HG03354 (cell line): ENCODE data around the gene ASXL1.

Experiments used
- ATAC-seq: cut with Tn5 transposase; IDR thresholded peaks from one replicate; pipeline ENCODE4 v1.9.1; 2021; ENCODE audit warnings: mild to moderate bottlenecking; ENCODE audit not compliant: unreplicated experiment, poor library complexity, severe bottlenecking

ASXL1 gene

GRCh38 chr20:32436142-32436861 lies 78.2 kb downstream of the ASXL1 start:
- no peak for ATAC-seq

DNA sequence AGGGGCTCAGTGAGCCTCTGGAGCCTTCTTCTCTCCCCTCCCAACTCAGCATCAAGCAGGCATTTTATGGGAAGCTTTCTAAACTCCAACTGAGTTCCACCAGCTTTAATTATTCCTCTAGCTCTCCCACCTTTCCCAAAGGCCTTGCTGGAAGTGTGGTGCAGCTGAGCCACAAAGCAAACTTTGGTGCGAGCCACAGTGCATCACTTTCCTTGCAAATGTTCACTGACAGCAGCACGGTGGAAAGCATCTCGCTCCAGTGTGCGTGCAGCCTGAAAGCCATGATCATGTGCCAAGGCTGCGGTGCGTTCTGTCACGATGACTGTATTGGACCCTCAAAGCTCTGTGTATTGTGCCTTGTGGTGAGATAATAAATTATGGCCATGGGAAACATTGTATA lies 78.8 kb downstream of the ASXL1 start:
- no peak for ATAC-seq

- ATAC-seq, result no peak
These were observed 79.4 kb downstream of the ASXL1 start for GRCh38 chr20:32437391-32438074.

DNA sequence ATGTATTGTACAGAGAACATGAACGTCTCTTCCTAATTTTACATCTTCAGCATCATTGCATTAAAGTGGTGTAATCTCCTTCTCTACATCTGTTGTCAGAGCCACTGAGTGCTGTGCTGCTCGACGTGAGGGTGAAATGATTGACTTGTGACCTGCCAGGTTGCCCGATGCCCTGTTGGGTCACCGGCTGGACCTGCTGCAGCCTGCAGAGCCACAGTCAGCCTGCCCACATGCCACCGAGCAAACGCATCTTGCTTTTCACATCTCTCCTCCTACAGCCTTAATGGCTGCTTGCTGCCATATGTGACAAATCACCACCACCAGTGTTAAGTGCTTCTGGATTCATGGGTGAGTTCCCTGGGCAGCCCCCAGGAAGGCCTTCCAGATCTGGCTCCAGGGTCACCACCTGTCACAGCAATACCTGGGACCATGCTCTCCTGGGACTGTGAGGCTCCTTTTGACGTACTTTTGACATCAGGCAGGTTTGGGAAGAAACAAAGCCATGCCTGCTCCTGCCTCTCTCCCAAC lies 80.3 kb downstream of the ASXL1 start:
- ATAC-seq, result no peak

- no peak for ATAC-seq
These were observed 81.2 kb downstream of the ASXL1 start for GRCh38 chr20:32439132-32439829.

DNA sequence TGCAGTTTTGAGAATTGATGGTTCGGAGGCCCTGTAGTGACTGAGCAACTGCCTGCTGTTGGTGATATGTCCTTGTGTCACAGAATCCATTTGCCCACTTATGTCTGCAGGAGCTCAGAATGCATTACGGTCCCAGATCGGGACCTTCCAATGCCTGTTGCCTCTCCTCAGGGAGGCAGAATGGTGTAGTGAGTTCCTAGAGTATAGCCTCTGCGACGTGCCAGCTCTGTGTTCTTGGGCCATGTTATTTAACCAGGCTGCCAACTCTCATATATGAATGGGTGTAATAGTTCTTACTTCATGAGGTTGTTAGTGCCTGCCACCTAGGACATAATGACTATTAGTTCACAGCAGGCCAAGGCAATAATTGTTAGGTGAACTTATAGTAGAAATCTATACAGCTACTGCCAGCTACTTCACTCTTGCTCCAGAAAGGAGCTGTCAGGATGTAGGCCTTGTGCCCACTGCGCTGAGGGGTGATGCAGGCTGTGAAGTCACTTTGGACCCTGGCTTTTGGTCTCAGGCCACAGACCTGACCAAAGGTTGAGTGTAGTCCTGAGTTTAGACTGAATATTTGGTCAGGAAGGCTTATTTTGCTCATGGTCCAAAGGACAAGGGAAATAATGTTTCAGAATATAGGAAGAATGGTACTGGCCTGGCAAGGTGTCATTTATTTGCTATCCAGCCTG lies 82.1 kb downstream of the ASXL1 start:
- no peak for ATAC-seq

- no peak for ATAC-seq
These were observed 82.6 kb downstream of the ASXL1 start for GRCh38 chr20:32440758-32441078.

DNA sequence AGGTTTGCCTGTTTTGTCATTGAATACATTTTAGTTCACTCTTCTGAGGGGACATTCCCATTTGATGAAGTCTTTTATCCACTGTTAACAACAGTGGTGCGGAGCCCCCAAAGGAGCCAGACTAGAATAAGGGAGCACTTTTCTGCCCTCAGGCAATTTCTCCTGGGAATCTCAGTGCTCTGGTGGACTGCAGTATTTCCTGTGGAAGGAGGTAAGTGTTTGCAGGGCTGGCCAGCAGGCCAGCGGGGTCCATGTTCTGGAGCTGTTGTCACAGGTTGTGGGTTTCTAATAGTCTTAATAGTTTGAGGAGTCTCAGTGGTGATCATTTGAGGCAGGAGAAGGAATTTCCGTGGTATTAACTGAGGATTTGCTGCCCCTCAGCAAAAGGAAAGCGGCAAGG lies 83.5 kb downstream of the ASXL1 start:
- ATAC-seq, result no peak

DNA sequence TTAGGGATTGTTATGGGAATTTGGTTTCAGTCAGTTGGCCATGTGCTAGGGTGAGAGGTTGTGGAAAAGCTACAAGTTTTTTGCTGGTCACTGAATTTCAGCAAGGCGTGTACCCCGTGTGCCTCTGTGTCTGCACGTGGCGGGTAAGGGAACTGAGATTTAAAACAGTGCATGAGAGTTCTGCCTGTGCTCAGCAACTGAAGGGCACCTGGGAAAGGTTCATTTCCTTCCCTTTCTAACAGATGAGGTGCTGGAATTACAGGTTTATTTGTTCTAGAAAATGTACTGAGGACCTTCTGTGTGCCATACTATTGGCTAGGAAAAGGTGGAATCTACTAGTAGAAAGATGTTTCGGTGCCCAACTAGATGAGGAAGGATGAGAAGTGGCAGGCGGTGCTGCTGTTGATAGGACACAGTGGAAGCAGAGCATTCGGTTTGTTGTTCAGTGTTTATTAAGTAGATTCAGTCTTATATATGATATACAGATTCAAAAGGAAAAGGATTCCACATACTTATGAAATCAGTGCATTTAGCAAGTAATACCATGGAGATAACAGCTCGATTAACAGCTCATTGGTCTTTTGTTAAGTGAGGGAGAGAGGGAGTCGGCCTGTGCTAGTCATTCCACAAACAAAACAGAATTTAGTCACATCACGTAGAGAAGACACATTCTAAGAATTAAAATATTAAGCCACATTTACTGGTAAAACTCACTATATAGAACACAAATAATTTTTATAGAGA lies 84.7 kb downstream of the ASXL1 start:
- ATAC-seq, result no peak

- no peak for ATAC-seq
These were observed 85.3 kb downstream of the ASXL1 start for GRCh38 chr20:32443386-32443974.

- no peak for ATAC-seq
These were observed 86.5 kb downstream of the ASXL1 start for GRCh38 chr20:32444474-32445220.

GRCh38 chr20:32445539-32446273 lies 87.6 kb downstream of the ASXL1 start:
- ATAC-seq, result no peak

DNA sequence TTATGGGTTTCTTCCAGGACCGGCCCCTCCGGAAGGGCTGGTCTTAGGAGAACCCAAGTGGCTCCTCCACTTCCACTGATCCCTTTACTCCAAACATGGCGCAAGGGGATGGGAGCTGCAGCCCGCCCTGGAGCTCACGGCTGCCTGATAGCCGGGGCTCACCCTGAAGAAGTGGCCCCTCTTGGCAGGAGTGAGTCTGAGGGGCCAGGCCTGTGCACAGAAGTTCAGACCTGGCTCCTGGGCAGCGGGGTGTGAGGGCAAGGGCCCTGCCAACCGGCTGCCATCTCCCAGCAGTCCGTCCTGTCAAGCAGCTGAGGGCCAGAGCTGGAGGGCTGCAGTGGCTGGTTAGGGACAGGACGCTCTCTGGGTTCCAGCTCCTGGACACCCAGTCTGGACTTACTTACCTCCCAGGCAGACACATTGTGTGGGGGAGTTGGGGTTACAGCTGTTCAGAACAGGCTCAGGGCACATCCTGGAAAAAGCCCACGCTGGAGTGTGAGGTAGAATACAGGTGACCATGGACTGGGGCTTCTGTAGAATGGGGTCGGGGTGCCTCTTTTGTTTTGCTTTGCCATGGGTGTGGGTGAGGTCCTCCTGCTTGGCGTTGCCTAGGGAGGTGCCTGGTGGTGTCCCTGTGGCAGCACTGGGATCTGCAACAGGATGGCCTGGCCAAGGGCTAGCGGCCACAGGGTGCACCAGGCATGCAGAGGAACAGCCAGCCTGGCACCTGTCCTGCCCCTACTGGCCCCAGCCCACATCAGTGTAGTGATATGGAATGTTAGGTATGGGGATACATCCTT lies 88.4 kb downstream of the ASXL1 start:
- ATAC-seq, result no peak

- ATAC-seq, result no peak
These were observed 89.3 kb downstream of the ASXL1 start for GRCh38 chr20:32447136-32448027.

GRCh38 chr20:32448306-32449056 lies 90.3 kb downstream of the ASXL1 start:
- no peak for ATAC-seq
